HG03103 (cell line): Measurements from ENCODE around the gene ARHGAP24.

Experiments
- ATAC-seq: cut with Tn5 transposase; IDR thresholded peaks from one replicate; pipeline ENCODE4 v1.9.1; 2021; ENCODE audit warnings: low read depth; ENCODE audit not compliant: unreplicated experiment

The ARHGAP24 gene

GRCh38 chr4:85684676-85685075 lies 209.7 kb downstream of the ARHGAP24 start:
- no peak for ATAC-seq

DNA sequence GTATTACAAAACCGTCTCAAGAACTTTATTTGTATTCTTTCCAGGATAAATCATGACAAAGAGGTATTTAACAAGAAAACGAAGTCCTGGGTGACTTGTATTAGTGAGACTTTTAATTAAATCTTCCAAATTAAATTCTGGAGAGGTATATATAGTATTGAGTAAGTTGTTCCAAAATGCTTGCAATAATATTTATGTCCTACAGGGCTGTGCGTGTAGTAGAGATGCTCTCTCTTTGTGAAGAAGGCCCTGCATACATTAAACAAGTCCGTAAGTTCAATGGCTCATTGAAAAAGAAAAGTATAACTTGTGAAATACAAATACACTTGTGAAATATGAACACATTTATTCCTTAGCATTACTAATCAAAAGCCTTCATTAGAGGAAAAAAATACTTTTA lies 211.4 kb downstream of the ARHGAP24 start:
- no peak for ATAC-seq

- no peak for ATAC-seq
Measured at GRCh38 chr4:85688055-85688740, 213.2 kb downstream of the ARHGAP24 start.

GRCh38 chr4:85696661-85697060 lies 221.7 kb downstream of the ARHGAP24 start:
- ATAC-seq = no peak

- ATAC-seq = no peak
Measured at GRCh38 chr4:85697854-85698253, 222.9 kb downstream of the ARHGAP24 start.

GRCh38 chr4:85700362-85700761 lies 225.4 kb downstream of the ARHGAP24 start:
- ATAC-seq = no peak

- peak; percentile 99 for ATAC-seq
Measured at GRCh38 chr4:85701861-85702321, 226.9 kb downstream of the ARHGAP24 start.

- ATAC-seq = no peak
Measured at GRCh38 chr4:85703096-85703495, 228.1 kb downstream of the ARHGAP24 start.

DNA sequence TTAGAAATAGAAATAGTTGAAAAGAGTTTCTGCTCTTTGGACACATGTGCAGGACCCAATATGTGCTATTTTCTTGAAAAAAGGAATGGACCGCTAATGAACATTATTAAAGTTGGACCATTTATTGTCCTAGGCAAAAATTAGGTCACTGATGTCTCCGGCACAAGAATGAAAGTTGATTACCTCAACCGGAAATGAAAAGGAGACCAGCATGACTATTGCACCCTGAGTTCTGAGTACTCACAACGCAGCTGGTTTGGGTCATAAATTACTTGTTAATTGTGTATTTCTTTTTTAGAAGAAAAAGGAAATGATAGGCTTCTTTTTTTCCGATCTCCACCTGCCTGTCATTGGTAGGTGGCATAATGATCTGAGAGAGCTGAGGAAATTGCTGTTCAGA lies 232.7 kb downstream of the ARHGAP24 start:
- peak; percentile 89 for ATAC-seq

DNA sequence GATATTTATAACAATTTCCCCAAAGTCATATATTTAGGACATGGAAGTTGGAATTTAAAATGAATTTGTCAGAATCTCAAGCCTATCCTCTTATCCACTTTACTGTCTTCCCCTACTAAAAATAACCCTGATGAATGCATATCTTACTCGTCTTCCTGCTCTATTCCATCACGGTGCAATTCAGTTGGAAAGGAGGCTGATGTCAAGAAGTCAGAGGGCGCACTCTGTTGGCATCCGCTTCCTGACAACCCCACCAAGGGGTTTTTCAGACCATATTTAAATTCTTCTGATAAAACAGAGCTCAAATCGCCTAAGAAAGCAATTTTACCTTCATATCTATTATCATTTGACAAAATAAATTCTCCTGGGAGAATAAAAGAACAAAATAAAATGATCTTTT lies 233.5 kb downstream of the ARHGAP24 start:
- ATAC-seq = no peak

DNA sequence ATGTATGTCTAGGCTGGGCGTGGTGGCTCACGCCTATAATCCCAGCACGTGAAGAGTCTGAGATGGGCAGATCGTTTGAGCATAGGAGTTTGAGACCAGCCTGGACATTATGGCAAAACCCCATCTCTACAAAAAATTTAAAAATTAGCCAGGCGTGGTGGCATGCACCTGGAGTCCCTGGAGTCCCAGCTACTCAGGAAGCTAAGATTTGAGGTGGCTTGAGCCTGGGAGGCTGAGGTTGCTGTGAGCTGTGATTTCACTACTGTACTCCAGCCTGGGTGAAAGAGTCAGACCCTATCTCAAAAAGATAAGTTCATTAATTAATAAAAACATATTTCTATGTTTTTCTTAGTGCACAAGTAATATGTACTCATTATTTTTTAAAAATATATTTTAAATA lies 238.1 kb downstream of the ARHGAP24 start:
- ATAC-seq = no peak

GRCh38 chr4:85715991-85716737 lies 241.2 kb downstream of the ARHGAP24 start:
- ATAC-seq = no peak

DNA sequence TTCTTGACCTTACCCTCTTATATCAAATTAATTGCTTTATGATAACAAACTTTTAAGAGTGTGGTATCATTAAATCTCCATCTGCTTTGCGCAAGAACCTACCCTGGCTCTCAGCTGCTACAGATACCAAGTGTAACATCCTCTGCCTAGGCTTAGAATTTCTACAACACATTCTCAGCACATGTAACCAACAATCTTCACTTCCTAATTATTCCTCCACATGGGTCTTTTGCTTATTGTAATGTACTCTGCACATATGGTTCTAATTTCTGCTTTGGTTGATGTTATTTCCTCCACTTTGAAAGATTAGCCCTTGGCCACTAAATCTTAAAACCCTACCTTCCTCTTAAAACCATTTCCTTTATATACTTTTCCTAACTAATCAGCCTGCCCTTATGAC lies 242.4 kb downstream of the ARHGAP24 start:
- no peak for ATAC-seq

DNA sequence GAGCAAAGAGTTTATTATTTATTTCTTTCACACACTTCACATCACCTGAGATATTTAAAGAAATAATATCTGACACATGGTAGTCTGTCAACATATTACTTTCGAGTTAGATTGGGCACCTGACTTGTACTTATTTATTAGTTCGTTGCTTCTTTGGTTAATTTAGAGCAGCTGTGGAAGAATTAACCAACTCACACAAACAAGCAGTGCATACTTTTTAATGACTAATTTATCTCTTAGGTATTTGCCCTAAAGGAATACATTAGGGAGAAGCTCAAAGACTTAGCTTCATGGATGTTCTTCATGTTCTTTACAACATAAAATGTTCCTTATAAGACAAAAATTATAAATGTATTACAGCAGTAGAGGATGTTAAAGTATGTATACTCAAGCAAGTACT lies 242.9 kb downstream of the ARHGAP24 start:
- no peak for ATAC-seq

DNA sequence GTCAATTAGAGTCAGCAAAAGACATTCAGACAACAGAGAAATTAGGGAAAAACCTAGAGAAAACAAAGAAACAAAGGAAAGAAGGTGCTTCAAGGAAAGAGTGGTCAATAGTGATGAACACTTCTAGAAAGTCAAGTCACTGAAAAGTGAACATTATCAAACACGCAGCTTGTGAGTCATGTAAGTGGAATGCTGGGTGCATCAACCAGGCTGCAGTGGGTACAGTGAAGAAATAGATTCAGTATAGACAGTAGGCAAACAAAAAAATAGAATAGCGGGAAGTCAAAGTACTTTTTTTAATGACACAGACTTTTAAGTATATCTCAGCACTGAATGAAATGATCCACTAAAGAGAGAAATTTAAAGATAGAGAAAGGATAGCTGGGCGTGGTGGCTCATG lies 245.8 kb downstream of the ARHGAP24 start:
- no peak for ATAC-seq

DNA sequence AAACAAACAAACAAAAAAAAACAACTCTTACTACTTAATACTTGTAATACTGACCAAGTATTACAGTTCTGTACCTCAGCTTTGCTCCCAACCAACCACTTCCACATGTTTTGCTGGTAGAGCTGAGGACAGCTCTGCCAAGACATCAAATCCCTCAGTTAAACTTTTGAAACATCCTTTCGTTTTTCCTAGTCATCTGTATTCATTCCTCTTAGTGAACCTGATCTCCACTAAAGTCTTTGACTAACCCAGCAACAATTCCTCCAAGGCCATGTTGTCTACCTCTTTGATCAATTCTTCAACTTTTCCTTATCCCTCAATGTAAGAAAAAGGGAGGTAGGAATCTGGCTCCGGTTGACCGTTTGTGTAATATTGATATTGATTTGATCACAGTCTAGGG lies 247.5 kb downstream of the ARHGAP24 start:
- no peak for ATAC-seq

DNA sequence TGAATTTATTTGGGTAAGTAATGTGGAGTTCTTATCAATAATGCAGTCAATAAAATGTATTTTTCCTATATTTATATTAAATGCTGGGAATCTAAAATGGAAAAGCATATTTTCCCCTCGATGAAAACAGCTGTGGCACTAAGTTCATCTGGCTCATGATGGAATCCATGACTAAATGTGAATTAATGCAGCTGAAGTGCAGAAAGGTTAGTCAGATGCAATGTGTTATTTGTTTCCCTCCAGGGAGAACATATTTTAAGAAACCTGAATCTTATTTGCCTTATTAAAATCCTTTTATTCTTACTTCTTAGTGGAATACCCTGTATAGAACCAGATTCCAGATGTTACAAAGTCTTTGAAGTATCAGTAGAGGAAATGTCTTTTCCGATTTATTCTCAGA lies 247.9 kb downstream of the ARHGAP24 start:
- ATAC-seq = no peak

DNA sequence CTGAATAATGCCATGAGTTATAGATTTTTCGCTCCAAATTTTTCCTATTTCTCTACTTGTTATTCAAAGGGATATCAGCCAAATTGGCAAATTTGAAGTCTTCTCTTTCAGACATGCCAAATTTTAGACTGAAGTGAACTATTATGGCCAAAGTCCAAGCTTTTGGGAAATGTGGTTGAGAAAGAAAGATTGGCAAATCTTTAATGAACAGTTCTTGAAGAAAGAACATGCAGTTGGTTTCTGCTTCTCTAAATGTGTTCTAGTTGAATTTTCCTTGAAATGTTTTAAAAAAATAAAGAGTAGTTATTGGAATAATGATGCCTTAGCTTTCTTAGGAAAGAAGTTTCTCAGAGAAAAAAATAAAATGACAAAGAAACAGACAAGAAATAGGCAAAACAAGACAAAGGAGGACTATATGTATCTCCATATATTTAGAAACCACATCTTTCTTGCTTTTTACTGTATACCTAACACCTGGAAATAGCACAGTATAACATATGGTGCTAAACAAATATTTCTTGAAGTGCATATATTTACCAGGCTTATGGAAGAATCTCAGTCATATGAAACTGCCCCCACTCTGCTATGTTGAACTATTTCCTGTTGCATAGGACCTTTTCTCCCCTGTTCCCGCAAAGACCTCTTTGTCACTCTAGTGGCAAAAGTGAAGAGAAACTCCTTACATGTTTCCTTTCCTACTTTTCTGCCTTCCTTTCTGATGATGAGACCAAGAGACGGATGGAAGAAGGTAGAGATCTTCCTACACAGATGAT lies 250.0 kb downstream of the ARHGAP24 start:
- peak; percentile 53 for ATAC-seq

- ATAC-seq = peak; percentile 84
Measured at GRCh38 chr4:85725721-85726170, 250.8 kb downstream of the ARHGAP24 start.

GRCh38 chr4:85726555-85726954 lies 251.6 kb downstream of the ARHGAP24 start:
- no peak for ATAC-seq

GRCh38 chr4:85728464-85728863 lies 253.5 kb downstream of the ARHGAP24 start:
- ATAC-seq = no peak
